Stimulated activated CD4-positive, alpha-beta T cell treated with anti-CD3 and anti-CD28 coated beads, Interleukin-1b, Interleukin-23, amount 100 ng/mL, for 4 hours (primary cell): ENCODE measurements around the gene MCC.

ENCODE experiments used
- DNase-seq, 2 donors: peaks; one replicate each; pipeline ENCODE4 v3.0.0-alpha.2; 2020; ENCODE audit warnings: low read depth in 2 of 2

Gene MCC

GRCh38 chr5:113179156-113179555, 309.1 kb downstream of the MCC start:
- no peak for DNase-seq

- no peak for DNase-seq
Observed at GRCh38 chr5:113178073-113178779, 310.0 kb downstream of the MCC start.

GRCh38 chr5:113177225-113177624, 311.0 kb downstream of the MCC start:
- DNase-seq, result no peak

- DNase-seq, result no peak
Observed at GRCh38 chr5:113176734-113177133, 311.5 kb downstream of the MCC start.

- DNase-seq, result no peak
Observed at GRCh38 chr5:113176196-113176595, 312.1 kb downstream of the MCC start.

GRCh38 chr5:113172231-113172826, 315.9 kb downstream of the MCC start:
- no peak for DNase-seq

GRCh38 chr5:113171520-113171919, 316.7 kb downstream of the MCC start:
- no peak for DNase-seq

- DNase-seq, result no peak
Observed at GRCh38 chr5:113170707-113171106, 317.5 kb downstream of the MCC start.

GRCh38 chr5:113169720-113170119, 318.5 kb downstream of the MCC start:
- no peak for DNase-seq

GRCh38 chr5:113167985-113168384, 320.3 kb downstream of the MCC start:
- DNase-seq, result no peak

GRCh38 chr5:113166852-113167366, 321.3 kb downstream of the MCC start:
- DNase-seq, result no peak

- DNase-seq, result no peak
Observed at GRCh38 chr5:113166261-113166660, 322.0 kb downstream of the MCC start.

- no peak for DNase-seq
Observed at GRCh38 chr5:113164021-113164420, 324.2 kb downstream of the MCC start.

GRCh38 chr5:113163328-113163727, 324.9 kb downstream of the MCC start:
- DNase-seq, result no peak

- no peak for DNase-seq
Observed at GRCh38 chr5:113162770-113163169, 325.5 kb downstream of the MCC start.

GRCh38 chr5:113162208-113162607, 326.0 kb downstream of the MCC start:
- no peak for DNase-seq

- no peak for DNase-seq
Observed at GRCh38 chr5:113161806-113162205, 326.4 kb downstream of the MCC start.

- no peak for DNase-seq
Observed at GRCh38 chr5:113157886-113158285, 330.4 kb downstream of the MCC start.

- no peak for DNase-seq
Observed at GRCh38 chr5:113156271-113156877, 331.9 kb downstream of the MCC start.

- DNase-seq, result no peak
Observed at GRCh38 chr5:113153512-113154097, 334.6 kb downstream of the MCC start.

GRCh38 chr5:113152380-113152740, 335.9 kb downstream of the MCC start:
- no peak for DNase-seq

- no peak for DNase-seq
Observed at GRCh38 chr5:113151641-113152379, 336.4 kb downstream of the MCC start.
